Gastrocnemius medialis (tissue), 4 donors: Measurements from ENCODE around the gene PSD4. TPM values are rescaled to one million over a fixed set of nuclear protein-coding genes. Genes with fewer than 3 reads are reported as not detected.

Source experiments
- ATAC-seq, 2 donors: fragments of 150-250 bp; one replicate each; pipeline ENCODE4 v1.9.1; 2016
- DNase-seq, 2 donors: peaks; one replicate each; pipeline ENCODE4 v3.0.0-alpha.2; 2019
- H3K27ac ChIP-seq, 4 donors: fragments of 200-600 bp; sonication (generic); 1 replicate in 1 of 4; 2 replicates in 3 of 4; pipeline ENCODE4 v1.5.1; 2016 to 2018; ENCODE audit warnings: mild to moderate bottlenecking in 2 of 4, moderate library complexity in 1 of 4
- H3K27me3 ChIP-seq, 3 donors: fragments of 200-600 bp; sonication (generic) in 2 of 3; 1 replicate in 1 of 3; 2 replicates in 2 of 3; pipeline versions ENCODE4 v1.5.1 to v1.6.0; 2016 to 2019; ENCODE audit warnings: mild to moderate bottlenecking in 1 of 3, moderate library complexity in 1 of 3
- H3K36me3 ChIP-seq, 2 donors: fragments of 200-600 bp; sonication (generic) in 1 of 2; one replicate each; pipeline ENCODE4 v1.5.1; 2017 to 2018
- H3K4me1 ChIP-seq, 2 donors: fragments of 200-600 bp; sonication (generic) in 1 of 2; one replicate each; pipeline ENCODE4 v1.5.1; 2016 to 2017; ENCODE audit warnings: mild to moderate bottlenecking in 2 of 2
- H3K4me3 ChIP-seq, 4 donors: fragments of 200-600 bp; sonication (generic) in 3 of 4; 1 replicate in 1 of 4; 2 replicates in 3 of 4; pipeline ENCODE4 v1.5.1; 2016 to 2019; ENCODE audit warnings: mild to moderate bottlenecking in 2 of 4
- H3K9me3 ChIP-seq, 3 donors: fragments of 200-600 bp; sonication (generic) in 2 of 3; 1 replicate in 1 of 3; 2 replicates in 2 of 3; pipeline ENCODE4 v1.5.1; 2016 to 2019
- CTCF ChIP-seq, 5 experiments: fragments of 450-650 bp in 3 of 5; fragments of 200-600 bp in 2 of 5; sonication (generic) in 2 of 5; IDR thresholded peaks in 4 of 5; conservative IDR thresholded peaks in 1 of 5; 1 replicate in 4 of 5; 2 replicates in 1 of 5; pipeline ENCODE4 v1.5.1; 2016 to 2019; ENCODE audit warnings: antibody characterized with exemption in 5 of 5, mild to moderate bottlenecking in 3 of 5, moderate library complexity in 3 of 5
- POLR2A ChIP-seq, 2 donors: fragments of 450-650 bp; IDR thresholded peaks; one replicate each; pipeline ENCODE4 v1.6.1; 2017; ENCODE audit warnings: antibody characterized with exemption in 2 of 2, mild to moderate bottlenecking in 2 of 2, moderate library complexity in 2 of 2
- in situ Hi-C, 4 donors: fragments of 200-750 bp; cut with MboI; loops; one replicate each; pipeline versions ENCODE4 v1.15.0 to v1.8.0; 2017; ENCODE audit warnings: low sequenced_read_pairs in 4 of 4
- intact Hi-C: fragments of 100-400 bp; cut with DNase I; formaldehyde crosslinking; loops from one replicate; pipeline ENCODE4 v1.15.1; 2023; ENCODE audit warnings: low total_unique reads
- total RNA-seq, 4 donors: library from RNA; depleted of rRNA; stranded (reverse); fragments of >200 nt; gene quantifications; one replicate each; pipeline versions ENCODE4 v1.1.0 to v1.2.3, GENCODE V29; 2016

The PSD4 gene
- total RNA-seq, 4 donors from 2014 or later = 0.32 to 1.3 (median 1.2) TPM

- H3K27me3 ChIP-seq = no peaks in the 10 kb centered on the region
- no peaks in the 10 kb centered on the region for H3K4me1 ChIP-seq
- H3K4me3 ChIP-seq = no peak overlapping the region
- peak overlapping the region; percentile 48 to 62 (median 56) for H3K27ac ChIP-seq
- H3K36me3 ChIP-seq = no peaks in the 10 kb centered on the region
- H3K9me3 ChIP-seq = no peaks in the 10 kb centered on the region
- intact Hi-C loops = no loop called here
- in situ Hi-C loops = no loop called here
- DNase-seq (peak in 1 of 2 donors; percentile 42), ATAC-seq (peak; percentile 7 to 38)
- TF ChIP-seq CTCF (IDR thresholded peaks at IDR 0.05 in 4 of 5, conservative IDR thresholded peaks at IDR 0.05 in 1 of 5) = no peak
Observed at GRCh38 chr2:113218283-113219091, 44.7 kb downstream of the PSD4 start.

GRCh38 chr2:113219092-113219441 is 45.3 kb downstream of the PSD4 start:
- intact Hi-C loops = no loop called here
- ATAC-seq = no peak
- Histone ChIP-seq H3K4me3 (no peak overlapping the region), H3K4me1 (no peaks in the 10 kb centered on the region), H3K36me3 (no peaks in the 10 kb centered on the region), H3K27me3 (no peaks in the 10 kb centered on the region), H3K27ac (peak overlapping the region in 1 of 4 donors; percentile 21), H3K9me3 (no peaks in the 10 kb centered on the region)
- TF ChIP-seq POLR2A (IDR thresholded peaks at IDR 0.05) (no peak), CTCF (IDR thresholded peaks at IDR 0.05 in 4 of 5, conservative IDR thresholded peaks at IDR 0.05 in 1 of 5) (no peak)
- in situ Hi-C loops = no loop called here
- DNase-seq = no peak

- DNase-seq (no peak), ATAC-seq (no peak)
- Histone ChIP-seq H3K9me3 (no peaks in the 10 kb centered on the region), H3K36me3 (no peaks in the 10 kb centered on the region), H3K4me1 (no peaks in the 10 kb centered on the region), H3K27ac (no peak overlapping the region), H3K27me3 (no peaks in the 10 kb centered on the region), H3K4me3 (no peak overlapping the region)
- intact Hi-C loops (no loop called here), in situ Hi-C loops (no loop called here)
- TF ChIP-seq POLR2A (IDR thresholded peaks at IDR 0.05) (no peak), CTCF (IDR thresholded peaks at IDR 0.05 in 4 of 5, conservative IDR thresholded peaks at IDR 0.05 in 1 of 5) (no peak)
Observed at GRCh38 chr2:113219525-113219888, 45.7 kb downstream of the PSD4 start.

- no peaks in the 10 kb centered on the region for H3K9me3 ChIP-seq
- intact Hi-C loops (no loop called here), in situ Hi-C loops (no loop called here)
- TF ChIP-seq POLR2A (IDR thresholded peaks at IDR 0.05) = no peak
- no peak for TF ChIP-seq CTCF (IDR thresholded peaks at IDR 0.05 in 4 of 5, conservative IDR thresholded peaks at IDR 0.05 in 1 of 5)
- no peak overlapping the region for H3K4me3 ChIP-seq
- H3K36me3 ChIP-seq = no peaks in the 10 kb centered on the region
- H3K4me1 ChIP-seq = no peaks in the 10 kb centered on the region
- H3K27ac ChIP-seq = no peak overlapping the region
- H3K27me3 ChIP-seq = no peaks in the 10 kb centered on the region
- DNase-seq (peak in 1 of 2 donors; percentile 47), ATAC-seq (no peak)
Observed at GRCh38 chr2:113219889-113220641, 46.3 kb downstream of the PSD4 start.
